ENCODE measurements around the gene HCRT.
"Not testable (repeated sequence)": the region's sequence is repeated elsewhere in the genome, so short reads cannot be mapped to it uniquely, and the experiment has no call there.

The HCRT gene

DNA sequence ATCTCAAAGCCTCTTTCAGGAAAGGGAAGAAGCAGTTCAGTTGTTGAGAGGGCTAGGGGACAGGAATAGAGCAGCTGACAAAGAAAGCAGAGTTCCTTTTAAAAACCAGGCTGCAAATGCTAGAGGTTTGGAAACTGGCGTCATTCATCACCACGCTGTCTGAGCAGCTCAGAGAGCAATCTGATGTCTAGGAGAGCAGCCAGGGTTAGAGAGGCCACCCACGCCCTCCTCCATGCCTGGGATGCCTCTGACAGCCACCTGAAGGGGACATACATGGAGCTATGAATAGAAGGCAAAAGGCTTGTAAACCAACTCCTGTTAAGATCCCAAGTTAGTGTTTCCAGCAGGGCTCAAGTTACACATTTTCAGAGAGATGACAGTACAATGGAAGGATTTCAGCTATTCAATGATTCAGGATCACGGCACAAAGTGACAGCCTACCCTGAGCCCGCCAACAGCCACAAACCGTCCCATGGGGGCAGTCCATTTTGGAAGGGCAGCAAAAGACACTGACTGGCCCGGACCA lies 42.8 kb downstream of the HCRT start:
- no peak overlapping the region for H3K4me3 ChIP-seq (ENCODE audit: control insufficient read depth, low read depth, low read length)
- TF ChIP-seq, protein P1, sequence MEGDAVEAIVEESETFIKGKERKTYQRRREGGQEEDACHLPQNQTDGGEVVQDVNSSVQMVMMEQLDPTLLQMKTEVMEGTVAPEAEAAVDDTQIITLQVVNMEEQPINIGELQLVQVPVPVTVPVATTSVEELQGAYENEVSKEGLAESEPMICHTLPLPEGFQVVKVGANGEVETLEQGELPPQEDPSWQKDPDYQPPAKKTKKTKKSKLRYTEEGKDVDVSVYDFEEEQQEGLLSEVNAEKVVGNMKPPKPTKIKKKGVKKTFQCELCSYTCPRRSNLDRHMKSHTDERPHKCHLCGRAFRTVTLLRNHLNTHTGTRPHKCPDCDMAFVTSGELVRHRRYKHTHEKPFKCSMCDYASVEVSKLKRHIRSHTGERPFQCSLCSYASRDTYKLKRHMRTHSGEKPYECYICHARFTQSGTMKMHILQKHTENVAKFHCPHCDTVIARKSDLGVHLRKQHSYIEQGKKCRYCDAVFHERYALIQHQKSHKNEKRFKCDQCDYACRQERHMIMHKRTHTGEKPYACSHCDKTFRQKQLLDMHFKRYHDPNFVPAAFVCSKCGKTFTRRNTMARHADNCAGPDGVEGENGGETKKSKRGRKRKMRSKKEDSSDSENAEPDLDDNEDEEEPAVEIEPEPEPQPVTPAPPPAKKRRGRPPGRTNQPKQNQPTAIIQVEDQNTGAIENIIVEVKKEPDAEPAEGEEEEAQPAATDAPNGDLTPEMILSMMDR (IDR thresholded peaks at IDR 0.05; ENCODE audit: control insufficient read depth, insufficient read depth, low read depth, low read length, missing control alignments): no peak
- DNase-seq (ENCODE audit: low read depth): peak; percentile 59

DNA sequence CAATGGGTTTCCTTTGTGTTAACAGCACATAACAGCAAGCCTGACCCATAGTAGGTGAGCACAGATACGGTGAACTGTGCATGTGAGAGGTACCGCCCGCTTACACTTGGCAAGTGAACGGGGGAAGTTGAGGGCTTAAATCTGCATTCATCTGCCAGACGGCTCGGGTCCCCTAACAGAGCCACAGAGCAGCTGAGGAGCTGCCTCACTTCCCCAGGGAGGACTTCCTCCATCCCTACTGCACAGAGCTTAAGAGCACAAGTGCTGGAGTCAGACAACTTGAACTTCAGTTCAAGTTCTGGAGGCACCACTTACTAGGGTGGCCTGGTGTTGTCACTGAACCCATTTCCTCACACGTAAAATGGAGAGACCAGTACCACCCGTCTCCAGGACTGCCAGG lies 43.9 kb downstream of the HCRT start:
- no peak overlapping the region for H3K4me3 ChIP-seq (ENCODE audit: control insufficient read depth, low read depth, low read length)
- TF ChIP-seq, protein P1 (IDR thresholded peaks at IDR 0.05; ENCODE audit: control insufficient read depth, insufficient read depth, low read depth, low read length, missing control alignments): no peak
- no peak for DNase-seq (ENCODE audit: low read depth)

- H3K4me3 ChIP-seq (ENCODE audit: control insufficient read depth, low read depth, low read length); DNase-seq (ENCODE audit: low read depth): not testable (repeated sequence)
Measured at GRCh38 chr17:42140690-42141089, 44.6 kb downstream of the HCRT start.

- TF ChIP-seq, protein P1 (IDR thresholded peaks at IDR 0.05; ENCODE audit: control insufficient read depth, insufficient read depth, low read depth, low read length, missing control alignments): no peak
- no peak for DNase-seq (ENCODE audit: low read depth)
- no peak overlapping the region for H3K4me3 ChIP-seq (ENCODE audit: control insufficient read depth, low read depth, low read length)
Measured at GRCh38 chr17:42138749-42139492, 46.3 kb downstream of the HCRT start.

- H3K4me3 ChIP-seq (ENCODE audit: control insufficient read depth, low read depth, low read length): no peak overlapping the region
- no peak for DNase-seq (ENCODE audit: low read depth)
- TF ChIP-seq, protein P1 (IDR thresholded peaks at IDR 0.05; ENCODE audit: control insufficient read depth, insufficient read depth, low read depth, low read length, missing control alignments): no peak
Measured at GRCh38 chr17:42136654-42137051, 48.6 kb downstream of the HCRT start.

DNA sequence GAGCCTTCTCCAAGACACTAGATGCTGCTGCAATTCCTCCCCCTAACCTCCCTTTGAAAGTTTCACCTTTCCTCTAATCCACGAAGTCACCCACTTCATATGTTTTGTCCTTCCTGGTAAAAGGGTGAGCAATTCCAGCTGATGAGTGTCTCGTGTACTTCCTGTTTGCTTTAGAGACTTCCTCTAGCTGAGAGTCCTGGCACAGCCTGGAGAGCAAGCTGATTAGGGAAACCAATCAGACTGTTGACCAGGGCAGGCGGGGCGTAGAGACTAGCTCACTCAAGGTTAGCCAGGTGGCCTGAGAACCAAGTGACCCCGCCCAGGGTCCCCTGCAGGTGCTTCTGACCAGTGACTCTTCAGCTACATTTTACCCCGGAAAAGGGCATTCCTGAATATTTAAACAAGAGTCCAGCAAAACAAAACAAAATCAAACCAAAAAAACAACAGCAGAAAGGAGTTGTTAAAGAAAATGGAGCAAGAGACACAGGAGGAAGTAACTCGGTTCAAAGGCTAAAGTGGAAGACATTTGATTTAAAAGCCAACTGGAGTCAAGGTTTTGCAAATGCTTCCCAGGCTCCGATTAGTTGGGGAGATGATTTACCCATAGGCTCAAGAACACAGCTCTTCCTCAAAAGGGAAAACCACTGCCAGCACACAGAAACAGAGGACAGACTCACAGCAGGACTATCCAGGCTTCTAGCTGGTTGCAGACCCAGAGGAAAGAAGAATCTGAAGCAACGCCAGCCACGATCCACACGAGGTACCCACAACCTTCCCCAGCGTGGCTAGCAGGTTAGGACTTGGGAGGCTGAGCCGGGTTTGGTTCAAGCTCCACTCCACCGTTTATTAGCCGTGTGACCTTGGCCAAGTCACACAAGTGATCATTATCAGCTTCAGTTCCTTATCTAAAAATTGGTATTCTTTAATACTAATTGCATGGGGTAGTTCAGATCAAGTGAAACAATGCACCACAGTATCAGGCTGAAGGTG lies 49.3 kb downstream of the HCRT start:
- DNase-seq (ENCODE audit: low read depth): no peak
- TF ChIP-seq, protein P1 (IDR thresholded peaks at IDR 0.05; ENCODE audit: control insufficient read depth, insufficient read depth, low read depth, low read length, missing control alignments): no peak
- H3K4me3 ChIP-seq (ENCODE audit: control insufficient read depth, low read depth, low read length): no peak overlapping the region
